DND-41 (cell line): ENCODE results near the gene CPM.

ENCODE experiments used
- ATAC-seq: fragments of 200-7000 bp; cut with Tn5 transposase; 3 replicates; pipeline ENCODE4 v1.9.1; 2021; ENCODE audit warnings: low read depth; ENCODE audit not compliant: insufficient read depth
- DNase-seq: peaks from one replicate; pipeline ENCODE4 v3.0.0-alpha.2; 2020
- H2AFZ ChIP-seq: 2 replicates; pipeline ENCODE4 v1.6.0; 2012; ENCODE audit warnings: low read depth, low read length
- H3K27ac ChIP-seq: 2 replicates; pipeline ENCODE4 v1.5.1; 2012; ENCODE audit warnings: low read length, inconsistent platforms
- H3K27me3 ChIP-seq: fragments of 200-600 bp; sonication (generic); 2 replicates; pipeline ENCODE4 v1.6.0; 2012; ENCODE audit warnings: low read length, mild to moderate bottlenecking, inconsistent platforms; ENCODE audit not compliant: insufficient read depth, poor library complexity
- H3K36me3 ChIP-seq: 2 replicates; pipeline ENCODE4 v1.5.1; 2012; ENCODE audit warnings: low read length, inconsistent platforms; ENCODE audit not compliant: insufficient read depth
- H3K4me1 ChIP-seq: 2 replicates; pipeline ENCODE4 v1.5.1; 2012; ENCODE audit warnings: mild to moderate bottlenecking, low read length; ENCODE audit not compliant: insufficient read depth
- H3K4me2 ChIP-seq: 2 replicates; pipeline ENCODE4 v1.6.0; 2012; ENCODE audit warnings: mild to moderate bottlenecking, moderate library complexity, low read length, inconsistent platforms; ENCODE audit not compliant: insufficient read depth
- H3K4me3 ChIP-seq, 2 experiments: fragments of 200-600 bp in 1 of 2; shearing (Covaris generic) in 1 of 2; 2 replicates each; pipeline ENCODE4 v1.5.1; 2012 to 2016; ENCODE audit warnings: inconsistent platforms in 2 of 2, low read length in 2 of 2, mild to moderate bottlenecking in 2 of 2, low read depth in 1 of 2, moderate library complexity in 1 of 2
- H3K79me2 ChIP-seq: 2 replicates; pipeline ENCODE4 v1.6.0; 2012; ENCODE audit warnings: low read length, inconsistent platforms; ENCODE audit not compliant: insufficient read depth
- H3K9ac ChIP-seq: 2 replicates; pipeline ENCODE4 v1.6.0; 2012; ENCODE audit warnings: low read depth, mild to moderate bottlenecking, inconsistent platforms, low read length, moderate library complexity
- H3K9me3 ChIP-seq: 2 replicates; pipeline ENCODE4 v1.5.1; 2012; ENCODE audit warnings: low read length, moderate library complexity, mild to moderate bottlenecking, inconsistent platforms; ENCODE audit not compliant: insufficient read depth, severe bottlenecking
- H4K20me1 ChIP-seq: 2 replicates; pipeline ENCODE4 v1.6.0; 2012; ENCODE audit warnings: low read length; ENCODE audit not compliant: insufficient read depth
- CTCF ChIP-seq: IDR thresholded peaks from 2 replicates; pipeline ENCODE4 v1.5.1; 2012; ENCODE audit warnings: borderline replicate concordance, low read length, moderate library complexity, mild to moderate bottlenecking; ENCODE audit not compliant: poor library complexity, severe bottlenecking; ENCODE audit errors: extremely low read depth
- EZH2 ChIP-seq: IDR thresholded peaks from 3 replicates; pipeline ENCODE4 v1.6.1; 2012; ENCODE audit warnings: borderline replicate concordance, low read depth, mild to moderate bottlenecking, moderate library complexity, low read length, inconsistent platforms; ENCODE audit not compliant: severe bottlenecking

Gene CPM

GRCh38 chr12:68903511-68903910 is 29.5 kb downstream of the CPM start:
- ATAC-seq = no peak
- TF ChIP-seq EZH2 (no peak), CTCF (no peak)

GRCh38 chr12:68901551-68901950 is 31.4 kb downstream of the CPM start:
- DNase-seq = no peak
- Histone ChIP-seq H3K4me3 (no peak overlapping the region), H3K4me1 (no peaks in the 10 kb centered on the region), H3K27me3 (no peaks in the 10 kb centered on the region), H3K4me2 (no peak overlapping the region), H3K9me3 (no peaks in the 10 kb centered on the region), H3K79me2 (no peaks in the 10 kb centered on the region), H2AFZ (no peak overlapping the region), H3K36me3 (no peaks in the 10 kb centered on the region), H3K9ac (no peak overlapping the region), H3K27ac (no peak overlapping the region), H4K20me1 (no peaks in the 10 kb centered on the region)
- TF ChIP-seq EZH2 (no peak), CTCF (no peak)
- no peak for ATAC-seq

More at GRCh38 chr12:68903511-68903910, 29.5 kb downstream of the CPM start:
- no peaks in the 10 kb centered on the region for H3K27me3 ChIP-seq
- H3K4me3 ChIP-seq = no peak overlapping the region
- DNase-seq = no peak
- no peaks in the 10 kb centered on the region for H4K20me1 ChIP-seq
- H3K27ac ChIP-seq = no peak overlapping the region
- no peak overlapping the region for H3K9ac ChIP-seq
- no peaks in the 10 kb centered on the region for H3K79me2 ChIP-seq
- H3K4me1 ChIP-seq = no peaks in the 10 kb centered on the region
- H3K36me3 ChIP-seq = no peaks in the 10 kb centered on the region
- H2AFZ ChIP-seq = no peak overlapping the region
- no peak overlapping the region for H3K4me2 ChIP-seq
- H3K9me3 ChIP-seq = no peaks in the 10 kb centered on the region

GRCh38 chr12:68901145-68901544 is 31.8 kb downstream of the CPM start:
- Histone ChIP-seq H2AFZ (no peak overlapping the region), H3K79me2 (no peaks in the 10 kb centered on the region), H3K4me3 (no peak overlapping the region), H3K9ac (no peak overlapping the region), H3K9me3 (no peaks in the 10 kb centered on the region), H3K4me2 (no peak overlapping the region), H3K4me1 (no peaks in the 10 kb centered on the region), H4K20me1 (no peaks in the 10 kb centered on the region), H3K36me3 (no peaks in the 10 kb centered on the region), H3K27ac (no peak overlapping the region), H3K27me3 (no peaks in the 10 kb centered on the region)
- no peak for ATAC-seq
- no peak for DNase-seq
- TF ChIP-seq CTCF (no peak), EZH2 (no peak)

- H3K4me1 ChIP-seq = no peaks in the 10 kb centered on the region
- H3K36me3 ChIP-seq = no peaks in the 10 kb centered on the region
- H2AFZ ChIP-seq = no peak overlapping the region
- DNase-seq (no peak), ATAC-seq (no peak)
- no peaks in the 10 kb centered on the region for H4K20me1 ChIP-seq
- H3K9me3 ChIP-seq = no peaks in the 10 kb centered on the region
- H3K79me2 ChIP-seq = no peaks in the 10 kb centered on the region
- H3K27ac ChIP-seq = no peak overlapping the region
- no peak overlapping the region for H3K4me3 ChIP-seq
- no peak for TF ChIP-seq EZH2
- TF ChIP-seq CTCF = no peak
- H3K4me2 ChIP-seq = no peak overlapping the region
- no peak overlapping the region for H3K9ac ChIP-seq
- no peaks in the 10 kb centered on the region for H3K27me3 ChIP-seq
Observed at GRCh38 chr12:68900241-68900640, 32.7 kb downstream of the CPM start.
